NCI-H446 (cell line): ENCODE results near the gene OR9Q2.
"Not testable (repeated sequence)": the region's sequence is repeated elsewhere in the genome, so short reads cannot be mapped to it uniquely, and the experiment has no call there.

Source experiments
- DNase-seq, 2 experiments: peaks; one replicate each; lab custom pipeline; 2025; lab: John Stamatoyannopoulos, UW

Gene OR9Q2, protein sequence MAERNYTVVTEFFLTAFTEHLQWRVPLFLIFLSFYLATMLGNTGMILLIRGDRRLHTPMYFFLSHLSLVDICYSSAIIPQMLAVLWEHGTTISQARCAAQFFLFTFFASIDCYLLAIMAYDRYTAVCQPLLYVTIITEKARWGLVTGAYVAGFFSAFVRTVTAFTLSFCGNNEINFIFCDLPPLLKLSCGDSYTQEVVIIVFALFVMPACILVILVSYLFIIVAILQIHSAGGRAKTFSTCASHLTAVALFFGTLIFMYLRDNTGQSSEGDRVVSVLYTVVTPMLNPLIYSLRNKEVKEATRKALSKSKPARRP

DNA sequence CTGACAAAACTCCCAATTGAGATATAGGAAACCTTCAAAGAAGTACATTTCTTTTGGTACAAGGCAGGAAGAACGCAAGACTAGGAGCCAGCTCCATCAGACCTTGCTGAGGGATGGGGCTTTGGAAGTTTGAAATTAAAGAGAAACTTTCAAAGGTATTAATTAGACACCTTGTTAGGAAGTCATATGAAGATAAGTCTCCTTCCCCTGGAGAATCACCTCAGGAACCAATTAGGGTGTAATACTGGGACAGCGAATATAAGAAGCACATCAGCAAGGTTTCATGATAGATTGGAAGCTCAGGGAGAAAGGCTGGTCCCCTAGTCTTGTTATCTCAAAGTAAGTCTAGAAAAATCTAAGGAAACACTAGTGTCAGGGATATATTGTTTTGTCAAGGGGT is at the start of gene OR9Q2:
TSS of gene OR9Q2 (plus strand) at position 301 of the 400 bp plus-strand sequence. CDS start 1,421 bp downstream, outside the sequence.
- DNase-seq = no peak

DNA sequence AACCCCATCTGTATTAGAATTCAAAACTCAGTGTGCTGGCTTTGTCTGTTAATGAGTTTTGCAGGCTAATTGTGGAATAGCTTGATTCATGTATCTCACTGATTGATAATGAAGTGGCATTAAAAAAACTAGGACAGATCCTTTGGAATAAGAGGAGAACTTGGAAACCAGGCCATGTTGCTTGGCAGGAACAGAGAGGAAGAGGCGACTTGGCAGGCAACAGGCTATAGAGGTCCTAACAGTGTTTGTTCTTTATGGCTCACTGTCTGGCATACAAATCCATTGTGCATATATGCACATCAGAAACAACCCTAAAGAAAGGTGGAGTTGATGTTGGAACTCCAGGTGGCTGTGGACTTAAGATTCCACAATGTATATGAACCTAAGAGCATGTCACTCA is 46.1 kb upstream of the OR9Q2 start:
- no peak for DNase-seq

DNA sequence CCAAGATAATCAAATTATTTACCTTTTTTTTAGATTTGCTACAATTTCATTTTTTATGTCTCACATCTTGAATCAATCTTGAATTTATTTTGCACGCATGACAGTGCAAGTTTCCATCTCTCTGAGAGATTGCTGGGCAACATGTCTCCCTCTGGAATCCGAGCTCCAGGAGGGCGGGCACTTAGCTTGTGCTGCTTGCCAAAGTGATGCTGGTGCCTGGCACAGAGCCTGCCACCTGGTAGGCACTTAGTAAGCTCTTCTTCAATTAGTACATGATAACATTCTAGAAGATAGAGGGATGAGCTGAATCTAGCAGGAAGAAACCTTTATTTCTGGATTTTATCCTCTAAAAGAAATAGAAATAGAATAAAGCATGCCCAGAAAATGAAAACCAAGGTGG is 36.1 kb upstream of the OR9Q2 start:
- DNase-seq = peak in 1 of 2 experiments; percentile 11

DNA sequence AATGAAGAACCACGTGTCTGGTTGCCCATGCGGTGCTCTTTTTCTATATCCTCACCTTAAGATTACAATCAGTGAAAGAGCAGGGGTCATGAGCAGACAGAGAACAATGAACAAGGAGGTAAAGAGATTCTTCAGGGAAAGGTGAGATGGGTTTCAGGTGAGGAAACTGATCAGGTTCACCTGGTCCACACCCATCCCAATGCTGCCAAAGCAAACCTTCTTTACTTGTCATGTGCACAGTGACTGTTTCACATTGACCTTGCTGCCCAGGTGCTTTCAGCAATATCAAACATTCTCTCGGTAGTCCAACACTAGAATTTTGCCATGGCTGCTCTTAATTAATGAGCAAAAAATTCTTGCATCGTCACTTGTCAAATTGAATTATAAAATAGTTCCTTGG is 24.5 kb upstream of the OR9Q2 start:
- no peak for DNase-seq

DNA sequence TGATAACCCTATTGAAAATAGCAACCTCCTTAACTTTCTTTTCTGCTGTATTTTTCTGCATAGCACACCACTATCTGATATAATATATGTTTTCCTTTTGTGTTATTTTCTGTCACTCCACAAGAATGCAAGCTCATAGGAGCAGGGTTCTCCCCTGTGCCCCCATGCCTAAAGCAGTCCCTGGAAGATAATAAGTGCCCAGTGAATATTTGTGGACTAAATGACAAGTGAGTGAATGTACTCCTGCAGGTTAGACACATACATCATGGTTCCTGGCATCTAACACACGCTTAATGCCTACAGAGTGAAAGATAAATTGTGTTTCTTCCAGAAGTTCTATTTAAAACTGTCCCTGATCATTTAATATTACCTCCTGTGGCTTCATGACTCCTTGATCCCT is 23.9 kb upstream of the OR9Q2 start:
- no peak for DNase-seq

DNA sequence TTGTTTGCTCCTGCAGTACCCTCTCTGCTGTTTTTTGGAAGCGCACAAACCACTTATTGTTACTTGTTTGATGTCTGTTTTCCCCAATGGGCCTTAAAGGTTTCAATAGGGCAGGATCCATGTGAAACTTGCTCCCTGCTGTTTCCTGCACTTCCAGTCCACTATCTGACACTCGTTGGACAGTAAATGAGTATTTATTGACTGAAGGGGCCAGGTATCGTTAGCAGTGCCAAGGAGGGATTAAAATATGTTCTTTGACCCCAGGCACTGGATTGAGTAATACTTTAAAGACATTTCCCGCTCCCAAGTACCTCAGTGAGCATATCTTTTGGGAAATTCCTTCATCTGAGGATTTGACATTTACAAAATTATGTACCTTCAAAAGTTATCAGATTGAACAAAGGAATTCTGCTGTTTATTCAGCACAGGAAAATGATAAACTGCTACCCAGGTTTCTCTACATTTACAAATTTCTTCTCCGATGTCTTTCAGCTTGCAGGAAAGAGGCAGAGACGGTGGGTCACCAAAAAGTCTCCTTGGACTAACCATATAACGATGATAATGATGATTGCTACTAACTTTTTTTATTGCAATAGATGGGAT is 23.3 kb upstream of the OR9Q2 start:
- DNase-seq = no peak

DNA sequence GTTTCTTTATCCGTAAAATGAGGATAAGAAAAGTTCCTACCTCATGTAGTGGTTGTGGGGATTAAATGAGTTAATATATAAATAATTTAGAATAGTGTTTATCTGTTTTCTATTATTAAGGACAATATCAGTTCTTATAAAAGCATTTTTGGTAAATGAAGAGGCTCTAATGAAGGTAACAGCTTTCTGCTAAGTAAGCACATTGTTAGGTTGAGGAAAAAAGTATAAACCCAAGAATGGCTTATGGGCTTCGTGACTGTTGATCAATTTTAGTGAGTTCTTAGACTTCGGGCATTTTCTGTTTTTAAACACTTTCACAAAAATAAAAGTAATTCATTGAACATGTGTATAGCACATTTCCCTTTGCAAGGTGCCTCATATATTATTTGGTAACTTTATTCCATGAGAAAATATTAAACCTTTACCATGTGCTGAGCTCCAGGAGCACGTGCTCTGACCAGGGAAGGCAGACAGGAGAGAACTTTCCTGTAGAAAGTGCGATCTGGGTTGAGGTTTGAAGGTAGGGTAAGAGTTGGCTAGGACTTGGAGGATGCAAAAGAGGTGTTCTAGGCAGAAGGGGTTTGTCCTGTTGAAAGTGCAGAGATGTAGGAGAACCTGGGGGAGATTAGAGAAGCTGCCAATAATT is 11.3 kb upstream of the OR9Q2 start:
- no peak for DNase-seq

DNA sequence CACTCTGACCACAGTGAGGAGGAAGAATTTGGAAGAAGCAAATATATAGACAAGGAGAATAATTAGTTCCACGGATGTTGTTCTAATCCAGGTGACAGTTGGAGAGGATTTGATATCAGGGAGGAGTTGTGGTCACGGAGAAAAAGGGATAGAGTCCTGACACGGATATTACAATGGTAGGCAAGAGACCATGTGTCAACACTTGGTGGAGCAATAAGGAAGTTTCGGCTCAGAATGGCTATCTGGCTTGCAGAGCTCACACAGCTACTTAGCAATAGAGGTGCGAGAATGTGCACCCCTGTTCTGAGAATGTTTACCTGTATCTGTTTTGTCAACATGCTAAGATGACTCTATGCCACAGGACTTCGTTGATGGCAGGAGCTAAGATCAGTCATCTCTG is 10.4 kb upstream of the OR9Q2 start:
- DNase-seq = no peak

DNA sequence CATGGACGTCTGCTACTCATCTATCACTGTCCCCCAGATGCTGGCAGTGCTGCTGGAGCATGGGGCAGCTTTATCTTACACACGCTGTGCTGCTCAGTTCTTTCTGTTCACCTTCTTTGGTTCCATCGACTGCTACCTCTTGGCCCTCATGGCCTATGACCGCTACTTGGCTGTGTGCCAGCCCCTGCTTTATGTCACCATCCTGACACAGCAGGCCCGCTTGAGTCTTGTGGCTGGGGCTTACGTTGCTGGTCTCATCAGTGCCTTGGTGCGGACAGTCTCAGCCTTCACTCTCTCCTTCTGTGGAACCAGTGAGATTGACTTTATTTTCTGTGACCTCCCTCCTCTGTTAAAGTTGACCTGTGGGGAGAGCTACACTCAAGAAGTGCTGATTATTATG is 9.2 kb upstream of the OR9Q2 start:
- peak in 1 of 2 experiments; percentile 5 for DNase-seq

DNA sequence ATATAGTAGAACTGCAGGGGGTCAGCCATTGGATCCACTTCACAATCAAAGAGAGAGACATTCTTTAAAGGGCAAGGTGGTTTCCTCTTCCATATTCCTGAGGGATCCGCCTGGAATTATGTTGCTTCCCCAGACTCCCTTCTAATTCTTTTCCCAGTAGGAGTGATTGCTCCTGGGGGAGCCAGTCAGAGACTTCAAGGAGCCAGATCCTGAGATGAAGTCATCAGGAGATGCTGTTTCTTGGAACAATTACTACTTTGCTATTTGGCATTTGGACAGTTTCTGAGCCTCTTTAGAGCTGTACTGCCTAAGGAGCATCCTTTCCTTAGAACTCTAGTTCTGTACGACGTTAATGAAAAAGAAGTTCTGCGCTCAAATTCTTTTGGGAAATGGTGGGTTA is 1.9 kb upstream of the OR9Q2 start:
- no peak for DNase-seq

DNA sequence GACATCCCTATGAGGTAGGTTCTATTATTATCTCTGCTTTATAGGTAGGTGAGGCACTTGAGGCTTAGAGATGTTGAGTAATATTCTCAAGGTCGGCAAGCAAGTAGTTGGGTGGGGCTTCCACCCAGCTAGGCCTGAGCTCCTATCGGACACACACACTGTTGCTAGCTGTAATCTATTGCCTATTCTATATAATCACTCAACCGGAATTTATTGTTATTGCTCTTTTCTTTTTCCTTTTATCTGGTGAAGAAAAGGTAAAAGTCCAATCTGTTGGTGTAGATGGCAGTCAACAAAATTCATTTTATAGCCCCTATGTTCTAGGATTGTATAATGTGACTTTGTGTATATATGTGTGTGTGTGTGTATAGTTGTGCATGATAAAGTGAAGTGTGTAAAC is 3.4 kb downstream of the OR9Q2 start:
- no peak for DNase-seq

DNA sequence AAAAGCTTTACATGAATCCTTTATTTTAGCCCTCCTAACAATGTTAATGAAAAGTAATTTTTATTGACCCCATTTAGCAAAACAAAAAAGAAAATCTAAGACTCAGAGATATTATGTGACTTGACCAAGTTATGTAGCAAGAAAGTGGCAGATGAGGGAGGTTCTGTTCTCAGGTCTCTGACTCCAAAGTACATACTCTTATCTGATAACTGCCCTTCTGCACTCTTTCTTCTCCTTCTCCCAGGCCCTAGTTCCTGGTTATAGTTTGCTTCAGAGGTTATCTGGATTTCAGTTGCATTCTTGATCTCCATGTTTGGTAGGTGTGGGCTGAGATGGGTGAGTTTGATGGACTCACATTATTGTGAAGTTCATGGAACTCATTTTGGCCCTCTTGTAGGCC is 4.5 kb downstream of the OR9Q2 start:
- DNase-seq = no peak

DNA sequence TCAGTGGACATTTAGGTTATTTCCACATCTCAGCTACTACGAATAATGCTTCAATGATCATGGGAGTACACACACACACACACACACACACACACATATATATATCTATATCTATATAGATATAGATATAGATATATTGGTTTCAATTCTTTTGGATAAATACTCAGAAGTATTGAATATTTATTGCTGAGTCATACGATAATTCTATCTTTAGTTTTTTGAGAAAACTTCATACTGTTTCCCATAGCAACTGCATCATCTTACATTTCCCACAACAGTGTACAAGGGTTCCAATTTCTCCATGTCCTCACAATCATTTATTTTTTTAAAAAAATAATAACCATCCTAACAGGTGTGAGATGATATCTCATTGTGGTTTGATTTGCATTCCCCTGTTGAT is 7.1 kb downstream of the OR9Q2 start:
- DNase-seq = no peak

DNA sequence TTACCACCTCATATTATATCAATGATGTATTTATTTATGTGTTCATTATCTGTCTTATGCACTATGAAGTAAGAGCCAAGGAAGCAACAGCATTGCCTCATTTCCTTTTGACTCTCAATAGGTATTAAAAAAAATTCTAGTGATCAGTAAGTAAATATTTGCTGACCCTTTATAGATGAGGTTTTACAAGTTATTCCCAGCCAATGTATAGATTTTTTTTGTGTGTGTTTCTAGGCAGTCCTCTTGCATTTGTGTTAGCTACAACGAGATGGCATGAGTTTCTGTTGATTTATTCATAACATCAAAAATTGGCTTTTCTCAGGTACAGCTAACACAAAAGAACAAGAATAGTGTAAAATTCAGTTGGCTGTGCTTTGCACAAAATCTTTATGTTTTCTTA is 10.4 kb downstream of the OR9Q2 start:
- no peak for DNase-seq

DNA sequence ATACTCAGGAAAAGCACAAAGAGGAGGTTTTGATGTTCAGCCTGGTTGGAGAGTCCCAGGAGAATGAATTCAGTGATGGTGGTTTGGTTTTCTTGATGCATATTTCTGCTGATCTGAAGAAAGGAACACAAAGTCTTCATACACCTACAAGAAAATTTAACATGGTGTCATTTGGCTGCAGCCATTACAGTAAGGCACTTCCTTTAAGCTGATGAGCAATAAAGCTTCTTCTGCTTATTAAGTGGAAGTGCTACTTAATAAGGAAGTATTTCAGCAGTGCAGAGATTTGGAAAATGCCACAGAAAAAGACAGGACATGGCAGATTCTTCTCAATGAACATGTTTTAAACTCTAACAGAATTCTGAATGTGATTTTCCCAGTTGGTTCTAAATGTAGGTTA is 15.2 kb downstream of the OR9Q2 start, which contains the start of gene OR1S2:
TSS of gene OR1S2 (minus strand) at position 101 of the 400 bp plus-strand sequence. CDS start at position 101, 0 bp downstream.
- no peak for DNase-seq

DNA sequence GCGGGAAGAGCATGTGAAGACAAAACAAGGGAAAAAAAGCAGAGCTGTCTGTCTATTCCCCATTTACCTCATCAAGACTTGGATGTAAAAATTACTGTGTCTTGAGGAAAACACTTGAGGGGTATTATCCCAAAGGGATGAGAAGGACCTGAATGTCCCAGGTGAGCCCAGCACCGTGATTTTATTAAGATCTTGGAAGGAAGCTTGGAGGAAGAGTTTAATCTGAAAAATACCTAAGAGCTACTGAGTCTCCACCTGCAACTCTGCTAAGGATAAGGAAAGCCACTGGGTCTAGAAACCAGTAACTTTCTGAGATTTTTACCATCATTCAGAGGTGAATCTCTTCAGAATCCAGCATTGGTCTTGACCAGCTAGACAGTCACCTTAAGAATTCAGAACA is 23.6 kb downstream of the OR9Q2 start, which contains the start of gene OR1S1:
TSS of gene OR1S1 (plus strand) at position 301 of the 400 bp plus-strand sequence.
- not testable (repeated sequence) for DNase-seq

DNA sequence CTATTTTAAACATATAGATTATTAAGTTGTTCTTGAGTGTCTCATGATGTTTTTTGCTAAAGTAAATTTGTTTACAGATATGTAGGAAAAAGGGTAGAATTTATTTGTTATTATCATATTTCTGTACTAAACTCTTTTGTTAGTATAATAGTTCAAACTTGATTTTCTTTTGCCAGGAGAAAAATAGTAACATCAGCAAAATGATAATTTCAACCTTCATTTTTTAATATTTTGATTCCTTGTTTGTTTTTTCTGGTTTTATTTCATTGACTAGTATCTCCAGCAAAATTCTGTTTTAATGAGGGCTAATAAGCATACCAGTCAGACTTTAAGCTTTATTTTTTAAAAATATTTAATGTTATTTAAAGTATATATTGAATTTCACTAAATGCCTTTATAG is 27.6 kb downstream of the OR9Q2 start:
- no peak for DNase-seq

DNA sequence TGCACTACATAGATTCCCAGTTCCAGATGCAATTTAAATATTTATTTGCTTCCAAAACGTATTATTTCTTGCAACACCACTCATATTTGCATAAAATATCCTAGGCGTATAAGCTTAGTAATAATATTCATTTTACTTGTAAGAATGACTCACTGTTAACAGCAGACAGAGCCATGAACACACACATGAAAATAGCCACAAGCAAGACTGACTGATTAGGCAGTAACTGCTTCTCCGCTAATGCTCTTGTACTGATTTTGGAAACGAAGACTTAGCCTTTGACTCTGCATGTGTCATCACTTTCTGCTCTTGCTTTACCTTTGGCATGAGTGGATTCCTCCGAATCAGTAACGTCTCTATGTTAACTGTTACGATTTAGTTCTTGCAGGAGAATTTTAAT is 33.9 kb downstream of the OR9Q2 start:
- no peak for DNase-seq

DNA sequence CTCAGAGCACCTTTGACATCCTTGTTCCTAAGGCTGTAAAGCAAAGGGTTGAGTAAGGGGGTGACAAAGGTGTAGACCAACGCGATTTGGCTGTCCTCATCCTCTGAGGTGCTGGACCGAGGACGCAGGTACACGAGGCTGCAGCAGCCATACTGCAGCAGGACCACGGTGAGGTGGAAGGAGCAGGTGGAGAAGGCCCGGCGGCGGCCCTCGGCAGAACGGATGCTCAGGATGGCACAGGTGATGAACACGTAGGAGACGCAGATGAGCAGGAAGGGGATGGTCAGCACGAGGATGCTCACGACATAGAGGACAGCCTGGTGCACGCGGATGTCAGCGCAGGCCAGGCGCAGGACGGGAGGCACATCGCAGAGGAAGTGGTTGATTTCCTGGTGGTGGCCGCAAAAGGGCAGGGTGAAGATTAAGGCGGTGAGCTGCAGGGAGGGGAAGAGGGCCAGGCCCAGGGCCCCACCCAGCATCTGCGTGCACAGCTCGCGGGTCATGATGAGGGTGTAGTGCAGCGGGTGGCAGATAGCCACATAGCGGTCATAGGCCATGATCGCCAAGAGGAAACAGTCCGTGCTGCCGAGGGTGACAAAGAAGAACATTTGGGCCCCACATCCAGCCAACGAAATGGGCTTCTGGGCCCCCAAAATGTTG is 39.2 kb downstream of the OR9Q2 start:
- DNase-seq = no peak
